ENCODE measurements around the gene NAP1L4.

NAP1L4 gene

DNA sequence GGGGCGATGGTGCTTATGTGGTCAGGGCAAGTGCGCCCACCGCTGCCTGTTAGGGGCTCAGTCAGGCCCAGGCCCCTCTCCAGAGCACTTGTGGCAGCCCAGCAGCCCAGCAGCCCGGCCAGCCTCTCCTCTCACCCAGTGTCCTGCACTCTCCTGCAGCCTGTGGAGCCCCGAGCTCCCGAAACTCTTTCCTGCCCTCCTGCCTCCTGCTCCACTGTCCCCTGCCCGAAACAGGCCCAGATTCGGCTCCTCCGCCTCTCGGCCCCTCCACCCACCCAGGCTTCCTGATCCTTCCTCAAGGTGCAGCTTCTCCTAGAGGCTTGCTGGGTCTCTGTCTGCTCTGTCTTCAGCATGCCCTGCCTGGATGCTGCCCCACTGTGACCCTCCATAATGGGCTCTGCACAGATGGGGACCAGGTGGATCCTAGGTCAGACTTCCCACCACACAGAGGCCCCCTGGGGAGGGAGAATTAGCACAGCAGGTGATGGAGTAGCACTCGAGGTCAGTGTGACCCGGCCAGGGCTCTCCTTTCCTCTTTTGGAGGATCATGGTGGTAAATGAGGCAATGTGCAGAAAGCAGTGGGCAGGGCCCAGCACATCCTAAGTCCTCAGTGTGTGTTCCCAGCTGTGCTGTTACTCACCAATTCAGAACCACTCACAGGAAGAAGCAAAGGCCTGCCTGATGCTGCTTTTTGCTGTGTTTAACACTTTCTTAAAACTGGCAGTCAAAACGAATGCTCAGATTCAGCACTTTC lies 18.6 kb upstream of the NAP1L4 start:
- DNase-seq = peak in 1 of 58 donors; percentile 36

DNA sequence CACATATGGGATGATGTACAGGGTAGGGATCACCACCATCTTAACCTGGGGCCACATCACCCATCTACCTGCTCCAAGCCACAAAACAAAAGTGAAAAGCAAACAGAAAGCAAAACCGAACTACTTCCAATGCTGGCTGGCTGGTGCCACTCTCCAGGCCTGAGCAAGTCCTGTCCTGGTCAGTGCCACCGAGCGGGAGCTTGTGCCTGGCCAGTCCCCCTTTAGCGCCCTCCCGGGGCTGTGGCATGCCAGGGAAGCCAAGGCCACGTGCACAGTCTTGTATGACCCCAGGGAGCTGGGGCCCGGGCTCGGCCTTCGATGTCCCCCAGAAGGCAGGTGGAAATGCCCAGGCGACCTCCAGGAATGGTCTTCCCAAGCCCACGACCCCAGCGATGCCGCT lies 17.9 kb upstream of the NAP1L4 start:
- DNase-seq = no peak

- DNase-seq = no peak
Measured at GRCh38 chr11:3009481-3009880, 17.4 kb upstream of the NAP1L4 start.

DNA sequence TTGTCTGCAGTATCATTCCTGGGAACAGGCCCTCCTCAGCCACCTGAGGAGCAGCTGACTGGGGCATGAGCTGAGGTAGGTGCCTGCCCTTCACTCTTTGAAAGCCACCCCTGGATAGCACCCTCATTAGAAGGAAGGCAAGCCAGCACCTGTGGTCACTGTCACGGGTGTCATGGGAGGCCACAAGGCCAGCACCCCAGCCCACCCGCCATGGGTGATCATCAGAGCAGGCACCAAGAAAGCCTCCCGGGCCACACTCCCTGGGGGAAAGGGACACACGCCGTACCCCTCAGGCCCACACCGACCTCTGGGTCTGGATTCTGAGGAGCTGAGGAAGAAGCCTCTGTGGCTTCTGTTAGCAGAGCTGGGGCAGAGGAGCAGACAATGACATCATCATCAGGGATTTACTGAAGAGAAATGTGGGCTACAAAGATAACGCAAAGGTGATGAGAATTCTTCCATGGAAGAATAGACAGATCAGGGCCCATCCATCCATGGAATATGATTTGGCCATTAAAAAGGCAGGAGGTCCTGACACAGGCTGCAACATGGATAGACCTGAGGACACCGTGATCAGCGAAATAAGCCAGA lies 16.7 kb upstream of the NAP1L4 start:
- no peak for DNase-seq

DNA sequence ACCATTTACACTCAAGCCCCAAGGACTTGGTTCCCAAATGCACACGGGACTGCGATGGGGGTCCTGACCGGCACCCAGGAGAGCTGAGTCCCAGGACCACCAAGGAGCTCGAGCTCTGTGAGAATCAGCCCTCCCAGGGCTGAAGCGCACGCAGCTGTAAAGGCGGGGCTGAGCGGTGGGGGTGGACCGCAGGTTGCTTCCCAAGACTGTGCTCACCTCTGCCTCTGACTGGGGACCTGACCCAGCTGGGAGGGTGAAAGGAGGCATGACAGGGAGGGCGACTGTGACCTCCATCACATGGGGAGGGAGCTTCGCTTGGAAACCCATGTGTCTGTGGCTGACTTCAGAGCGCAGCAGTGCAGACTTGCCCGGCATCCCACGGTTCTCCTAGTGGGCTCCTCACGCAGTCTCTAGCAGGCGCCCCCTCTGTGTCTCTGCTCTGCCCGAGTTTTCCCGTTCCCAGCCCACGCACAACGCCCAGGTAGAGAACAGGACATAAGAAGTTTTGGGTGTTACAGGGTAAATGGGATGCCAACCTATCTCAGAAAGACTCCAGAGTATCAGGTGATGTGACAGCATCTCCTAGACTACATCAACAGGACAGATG lies 15.4 kb upstream of the NAP1L4 start:
- DNase-seq = no peak

DNA sequence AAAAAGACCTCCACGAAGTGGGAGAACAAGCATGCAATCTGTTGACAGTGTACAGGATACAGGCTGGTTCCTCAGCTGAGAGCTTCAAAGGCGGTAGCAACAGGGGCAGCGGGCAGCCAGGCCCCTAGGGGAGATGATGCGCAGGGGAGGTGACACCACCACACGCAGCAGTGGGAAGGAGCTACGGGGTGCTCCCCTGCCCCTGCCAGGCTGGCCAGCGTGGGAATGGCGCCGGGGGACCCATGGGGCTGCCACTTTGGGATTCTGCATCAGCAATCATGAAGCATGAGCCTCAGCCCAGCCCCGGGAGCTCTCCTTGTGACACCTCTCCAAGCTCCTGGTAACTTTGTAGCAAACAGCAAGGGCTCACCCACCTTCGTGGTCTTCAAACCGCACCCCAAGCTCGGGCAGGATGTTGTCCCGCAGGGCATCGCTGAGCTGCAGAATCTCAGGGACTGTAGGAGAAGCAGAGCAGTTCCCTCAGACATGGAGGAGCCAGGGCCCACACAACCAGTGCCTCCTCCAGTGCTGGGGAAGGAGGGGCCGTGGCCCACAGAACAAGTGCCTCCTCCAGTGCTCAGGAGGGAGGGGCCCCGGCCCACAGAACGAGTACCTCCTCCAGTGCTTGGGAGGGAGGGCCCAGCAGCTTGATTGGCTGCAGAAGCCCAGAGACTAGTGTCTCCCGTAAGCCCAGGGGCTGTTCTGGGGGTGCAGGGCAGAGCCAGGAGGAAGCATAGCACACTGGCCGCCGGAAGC lies 14.6 kb upstream of the NAP1L4 start:
- no peak for DNase-seq

- no peak for DNase-seq
Measured at GRCh38 chr11:3004481-3004880, 12.4 kb upstream of the NAP1L4 start.

DNA sequence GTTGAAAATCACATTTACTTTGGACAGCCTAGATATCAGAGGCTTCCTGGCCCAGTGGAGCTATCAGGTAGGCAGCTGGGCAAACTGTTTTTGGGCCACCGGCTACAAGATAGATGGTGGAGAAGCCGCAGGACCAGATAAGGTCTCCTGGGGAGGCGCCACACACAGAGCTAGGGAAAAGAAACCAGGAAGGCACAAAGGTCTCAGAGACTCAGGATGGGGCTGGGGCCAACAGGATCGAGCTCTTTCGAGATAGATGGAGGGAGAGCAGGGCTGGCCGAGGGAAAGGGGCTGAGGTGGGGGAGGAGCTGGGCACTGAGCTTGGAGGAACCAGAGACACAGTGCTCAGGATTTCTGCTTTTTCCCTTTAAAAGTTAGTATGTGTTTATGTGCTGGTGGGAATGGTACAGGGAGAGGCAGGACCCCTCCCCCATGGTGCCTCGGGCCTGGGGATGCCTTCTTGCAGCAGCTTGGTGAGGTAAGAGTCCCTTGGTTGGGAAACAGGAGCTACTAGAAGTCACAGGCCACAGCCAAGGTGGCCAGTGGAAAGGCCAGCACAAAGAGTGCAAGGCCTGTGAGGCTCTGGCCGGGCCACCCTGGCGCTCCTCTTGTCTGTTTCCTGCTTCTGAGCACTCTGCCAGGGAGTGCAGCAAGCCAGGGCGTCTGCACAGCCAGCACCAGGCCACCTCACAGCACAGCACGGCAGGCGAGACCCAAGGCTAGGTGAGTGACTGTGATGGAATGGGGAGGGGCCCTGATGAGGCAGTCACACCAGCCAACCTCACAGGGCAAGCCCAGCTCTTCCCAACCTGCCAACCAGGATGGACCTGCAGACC lies 11.5 kb upstream of the NAP1L4 start:
- no peak for DNase-seq

DNA sequence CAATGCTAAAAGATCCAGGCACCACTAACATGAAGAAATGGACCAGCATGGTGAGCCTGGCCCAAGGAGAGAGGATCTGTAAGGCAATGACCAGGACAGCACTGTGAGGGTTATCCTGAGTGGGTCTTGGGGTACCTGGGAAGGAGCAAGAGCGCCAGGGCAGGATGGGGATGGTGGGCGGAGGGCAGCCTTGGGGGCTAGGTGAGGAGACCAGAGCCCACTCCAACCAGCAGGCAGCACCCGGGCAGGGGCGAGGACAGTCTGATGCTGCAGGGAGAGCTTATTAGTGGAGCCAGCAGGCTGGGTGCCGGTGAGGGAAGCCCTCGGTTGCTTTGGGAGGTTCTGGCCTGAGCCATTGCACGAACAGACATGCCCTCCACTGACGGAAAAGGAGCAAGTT lies 10.7 kb upstream of the NAP1L4 start:
- no peak for DNase-seq

- no peak for DNase-seq
Measured at GRCh38 chr11:3002351-3002861, 10.3 kb upstream of the NAP1L4 start.

GRCh38 chr11:3001496-3001895 lies 9.4 kb upstream of the NAP1L4 start:
- DNase-seq = peak in 48 of 58 donors; percentile 16 to 90 (median 59)

DNA sequence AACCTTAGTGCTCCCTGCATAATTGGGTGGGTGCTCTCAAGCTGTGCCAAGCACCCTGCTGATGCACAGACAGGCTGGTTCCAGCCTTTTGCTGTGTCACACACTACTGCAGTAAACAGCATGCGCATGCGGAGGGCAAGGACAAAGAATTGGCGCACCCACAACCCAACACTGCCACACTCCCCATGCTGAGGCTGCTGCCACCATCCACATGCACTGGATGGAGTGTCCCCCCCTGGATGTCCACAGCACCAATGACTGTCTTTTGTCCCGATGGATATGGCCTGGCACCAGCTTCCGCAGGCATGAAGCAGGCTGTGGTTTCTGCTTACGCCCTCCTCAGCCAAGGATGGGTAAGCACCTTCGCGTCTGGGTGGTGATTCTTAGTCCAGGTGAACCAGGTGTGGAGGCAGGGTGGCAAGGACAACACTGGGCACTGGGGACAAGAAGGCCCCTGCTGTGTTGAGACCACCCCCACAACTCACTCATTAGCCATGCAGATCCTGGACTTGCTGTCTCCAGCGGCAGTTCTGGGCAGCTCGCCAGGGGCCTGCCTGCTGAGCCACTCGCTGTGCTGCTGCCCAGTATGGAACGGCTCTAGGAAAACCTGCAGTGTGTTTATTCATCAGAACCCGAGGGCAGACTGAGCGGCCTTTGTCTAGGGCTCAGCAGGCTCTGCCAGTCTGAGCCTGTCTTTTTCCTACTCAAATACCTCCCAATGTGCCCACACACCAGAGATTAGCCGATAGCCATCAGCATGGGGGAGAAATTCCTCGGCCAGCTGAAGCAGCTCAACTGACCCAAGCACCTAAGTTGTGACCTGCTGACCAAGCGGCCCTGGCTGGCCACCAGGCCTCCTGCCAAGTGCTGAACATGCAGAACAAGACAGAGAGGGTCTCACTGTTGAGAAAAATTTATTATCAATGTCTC lies 8.2 kb upstream of the NAP1L4 start:
- DNase-seq = peak; percentile 34 to 99 (median 92)

DNA sequence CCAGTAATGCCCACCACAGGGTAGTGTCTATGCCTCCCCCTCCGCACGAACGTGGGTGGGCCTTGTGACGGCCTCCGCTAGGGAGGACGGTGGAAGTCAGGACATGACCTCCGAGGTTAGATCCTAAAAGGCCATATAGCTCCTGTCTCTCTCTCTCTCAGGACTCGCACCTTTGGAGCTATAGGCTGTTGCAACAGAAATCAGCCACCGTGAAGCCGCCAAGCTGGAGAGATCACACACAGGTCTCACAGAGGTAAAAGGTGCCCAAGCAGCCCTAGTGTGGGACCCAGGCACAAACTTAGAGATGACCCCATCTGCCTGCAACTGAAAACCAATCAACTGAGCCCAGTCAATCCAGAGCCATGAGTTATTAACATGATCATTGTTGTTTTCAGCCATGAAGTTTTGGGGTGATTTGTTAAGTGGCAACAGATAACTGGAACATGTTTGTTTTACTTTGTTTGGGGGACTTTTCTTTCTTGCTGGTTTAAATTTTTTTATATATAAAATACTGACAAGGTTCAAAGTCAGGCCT lies 7.4 kb upstream of the NAP1L4 start:
- no peak for DNase-seq

- no peak for DNase-seq
Measured at GRCh38 chr11:2998073-2998850, 6.1 kb upstream of the NAP1L4 start.

DNA sequence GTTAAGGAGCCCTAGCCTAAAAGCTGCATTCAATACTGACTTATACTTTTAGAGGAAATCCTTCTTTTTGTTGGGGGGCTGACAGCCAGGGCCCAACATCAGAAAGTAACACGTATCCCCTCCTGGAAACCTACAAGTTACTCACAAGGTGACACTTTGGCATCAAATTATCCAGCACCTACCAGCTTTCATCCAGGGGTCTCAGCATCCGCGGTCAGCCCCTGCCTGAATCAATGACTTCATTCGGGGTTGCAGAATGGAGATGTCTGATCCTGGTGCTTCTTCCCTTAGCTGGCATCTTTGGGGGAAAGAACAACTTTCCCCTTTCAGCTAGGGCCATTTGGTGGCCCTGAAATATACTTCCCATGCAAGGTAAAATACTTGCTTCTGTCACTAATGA lies 5.3 kb upstream of the NAP1L4 start:
- DNase-seq = no peak

DNA sequence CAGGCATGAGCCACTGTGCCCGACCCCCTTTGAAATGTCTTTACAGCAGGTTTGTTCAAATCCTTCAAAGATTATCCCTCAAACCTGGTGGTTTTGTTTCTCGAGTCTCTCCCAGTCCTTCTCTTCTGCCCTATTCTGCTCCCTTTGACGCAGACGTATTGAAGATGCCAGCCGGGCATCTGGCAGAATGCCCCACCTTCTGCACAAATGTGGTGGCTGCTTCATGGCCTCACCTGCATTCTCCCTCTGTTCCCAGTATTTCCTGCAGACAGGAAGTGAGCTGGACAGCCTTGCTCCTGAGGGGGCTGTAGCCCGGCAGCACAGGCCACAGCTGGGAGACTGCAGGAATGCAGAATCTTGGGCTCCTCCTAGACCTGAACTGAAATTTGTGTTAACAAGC lies 4.8 kb upstream of the NAP1L4 start:
- DNase-seq = no peak

- no peak for DNase-seq
Measured at GRCh38 chr11:2995893-2996554, 3.9 kb upstream of the NAP1L4 start.

DNA sequence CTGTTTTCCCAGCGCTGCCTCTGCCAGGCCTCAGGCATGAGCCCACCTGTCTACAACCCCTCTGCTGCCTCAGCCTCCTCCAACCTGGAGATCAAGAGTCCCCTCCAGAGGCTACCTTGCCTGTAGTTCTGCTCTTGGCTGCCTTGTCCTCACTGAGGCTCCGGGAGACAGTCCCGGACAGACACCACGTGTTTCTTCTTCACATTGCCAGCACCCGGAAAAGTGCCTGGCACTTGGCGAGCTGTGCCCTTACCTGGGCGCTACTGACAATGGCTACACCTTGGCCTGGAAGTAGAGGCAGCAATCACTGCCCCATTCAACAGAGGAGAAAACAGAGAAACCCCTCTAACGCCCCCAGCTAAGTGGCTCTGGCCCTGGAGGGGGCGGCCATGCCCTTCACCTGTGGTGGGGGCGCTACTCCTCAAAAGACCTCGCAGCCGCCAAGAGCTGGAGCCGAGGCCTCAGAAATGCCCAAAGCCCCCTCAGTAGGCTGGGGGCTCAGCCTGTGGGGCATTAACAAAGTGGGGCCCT lies 3.0 kb upstream of the NAP1L4 start:
- DNase-seq = no peak
